Muscle layer of duodenum (tissue), 2 donors: ENCODE measurements around the gene SYNGAP1.
"Not testable (repeated sequence)": the region's sequence is repeated elsewhere in the genome, so short reads cannot be mapped to it uniquely, and the experiment has no call there.

ENCODE experiments used
- H3K27ac ChIP-seq: one replicate; pipeline ENCODE4 v1.7.0; 2013; ENCODE audit warnings: mild to moderate bottlenecking, low read length
- H3K27me3 ChIP-seq: one replicate; pipeline ENCODE4 v1.7.0; 2013; ENCODE audit warnings: low read depth, mild to moderate bottlenecking, control low read depth, low read length
- H3K36me3 ChIP-seq, 2 donors: one replicate each; pipeline ENCODE4 v1.7.0; 2013; ENCODE audit warnings: low read length in 2 of 2, control low read depth in 1 of 2, mild to moderate bottlenecking in 1 of 2; ENCODE audit not compliant: insufficient read depth in 2 of 2, control insufficient read depth in 1 of 2
- H3K4me1 ChIP-seq, 2 donors: one replicate each; pipeline ENCODE4 v1.7.0; 2013; ENCODE audit warnings: low read length in 2 of 2, mild to moderate bottlenecking in 2 of 2, control low read depth in 1 of 2, moderate library complexity in 1 of 2; ENCODE audit not compliant: insufficient read depth in 2 of 2, control insufficient read depth in 1 of 2
- H3K4me3 ChIP-seq, 2 donors: one replicate each; pipeline ENCODE4 v1.7.0; 2013; ENCODE audit warnings: low read length in 2 of 2, low read depth in 1 of 2, mild to moderate bottlenecking in 1 of 2
- H3K9me3 ChIP-seq, 2 donors: one replicate each; pipeline ENCODE4 v1.7.0; 2013; ENCODE audit warnings: low read length in 2 of 2, control low read depth in 1 of 2, mild to moderate bottlenecking in 1 of 2; ENCODE audit not compliant: control insufficient read depth in 1 of 2
- donor health status: healthy.

Gene SYNGAP1

DNA sequence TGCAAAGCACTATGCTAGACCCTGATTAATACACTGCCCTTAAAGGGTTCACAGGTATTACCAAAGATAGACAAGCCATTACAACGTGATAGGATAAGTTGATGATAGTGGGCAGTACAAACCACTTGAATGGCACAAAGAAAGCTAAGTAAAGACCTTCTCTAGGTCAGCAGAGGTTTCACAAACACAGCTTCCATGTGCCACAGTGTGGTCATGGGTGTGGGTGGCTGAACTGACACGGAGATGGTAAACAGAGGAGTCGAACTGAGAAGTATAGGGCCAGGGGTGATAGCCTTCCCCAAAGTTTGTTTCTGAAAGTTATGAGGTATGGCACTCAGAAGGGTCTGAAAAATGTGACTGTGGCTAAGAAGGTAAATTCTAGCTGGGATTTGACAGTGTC, 38.8 kb downstream of the SYNGAP1 start:
- Histone ChIP-seq H3K9me3 (no peaks in the 10 kb centered on the region), H3K27ac (no peak overlapping the region), H3K4me3 (no peak overlapping the region), H3K36me3 (peaks cover 5 to 14% of the 10 kb centered on the region in 2 donors), H3K4me1 (peaks cover 8 to 10% of the 10 kb centered on the region in 2 donors), H3K27me3 (no peaks in the 10 kb centered on the region)

DNA sequence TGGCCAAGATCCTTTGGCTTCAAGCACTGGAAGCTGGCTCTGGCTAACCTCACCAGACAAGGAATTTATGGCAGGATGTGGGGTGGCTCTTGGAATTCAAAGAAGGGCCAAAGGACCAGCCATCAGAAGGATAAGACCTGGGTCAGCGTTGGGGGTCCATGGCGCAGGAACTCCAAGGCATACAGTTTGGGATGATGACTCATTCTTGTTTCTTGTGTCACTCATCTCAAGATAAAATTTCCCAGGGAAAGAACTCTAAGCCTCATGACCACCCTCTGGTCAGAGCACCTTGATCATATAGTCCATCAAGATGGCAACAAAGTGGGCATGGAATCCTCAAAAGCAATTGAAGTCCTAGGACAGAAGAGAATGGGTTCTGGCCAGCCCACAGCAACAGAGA, 39.4 kb downstream of the SYNGAP1 start:
- Histone ChIP-seq H3K4me1 (peaks cover 8 to 10% of the 10 kb centered on the region in 2 donors), H3K27ac (no peak overlapping the region), H3K27me3 (no peaks in the 10 kb centered on the region), H3K4me3 (no peak overlapping the region), H3K36me3 (peaks cover 5 to 14% of the 10 kb centered on the region in 2 donors), H3K9me3 (no peaks in the 10 kb centered on the region)

DNA sequence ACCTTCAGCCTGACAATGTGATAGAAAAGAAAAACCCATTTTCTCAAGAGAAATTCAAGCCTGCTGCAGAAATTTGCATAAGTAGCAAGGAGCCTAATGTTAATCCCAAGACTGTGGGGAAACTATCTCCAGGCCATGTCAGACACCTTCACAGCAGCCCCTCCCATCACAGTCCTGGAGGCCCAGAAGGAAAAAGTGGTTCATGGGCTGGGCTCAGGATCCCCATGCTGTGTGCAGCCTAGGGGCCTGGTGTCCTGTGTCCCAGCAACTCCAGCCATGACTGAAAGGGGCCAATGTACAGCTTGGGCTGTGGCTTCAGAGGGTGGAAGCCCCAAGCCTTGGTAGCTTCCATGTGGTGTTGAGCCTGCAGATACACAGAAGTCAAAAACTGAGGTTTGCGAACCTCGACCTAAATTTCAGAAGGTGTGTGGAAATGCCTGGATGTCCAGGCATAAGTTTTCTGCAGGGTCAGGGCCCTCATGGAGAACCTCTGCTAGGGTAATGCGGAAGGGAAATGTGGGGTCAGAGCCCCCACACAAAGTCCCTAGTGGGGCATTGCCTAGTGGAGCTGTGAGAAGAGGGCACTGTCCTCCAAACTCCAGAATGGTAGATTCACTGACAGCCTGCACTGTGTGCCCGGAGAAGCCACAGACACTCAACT, 46.3 kb downstream of the SYNGAP1 start:
- Histone ChIP-seq H3K4me3 (no peak overlapping the region), H3K9me3 (no peaks in the 10 kb centered on the region), H3K27me3 (no peaks in the 10 kb centered on the region), H3K27ac (no peak overlapping the region), H3K36me3 (no peaks in the 10 kb centered on the region), H3K4me1 (no peaks in the 10 kb centered on the region)

DNA sequence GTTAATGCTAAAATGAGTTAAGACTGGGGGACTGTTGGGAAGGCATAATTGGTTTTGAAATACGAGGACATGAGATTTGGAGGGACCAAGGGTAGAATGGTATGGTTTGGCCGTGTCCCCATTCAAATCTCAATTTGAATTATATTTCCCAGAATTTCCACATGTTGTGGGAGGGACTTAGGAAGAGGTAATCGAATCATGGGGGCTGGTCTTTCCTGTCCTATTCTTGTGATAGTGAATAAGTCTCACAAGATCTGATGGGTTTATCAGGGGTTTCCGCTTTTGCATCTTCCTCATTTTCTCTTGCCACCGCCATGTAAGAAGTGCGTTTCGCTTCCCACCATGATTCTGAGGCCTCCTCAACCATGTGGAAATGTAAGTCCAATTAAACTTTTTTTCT, 47.2 kb downstream of the SYNGAP1 start:
- Histone ChIP-seq H3K9me3 (no peaks in the 10 kb centered on the region), H3K27ac (no peak overlapping the region), H3K27me3 (no peaks in the 10 kb centered on the region), H3K4me1 (no peaks in the 10 kb centered on the region), H3K36me3 (no peaks in the 10 kb centered on the region), H3K4me3 (no peak overlapping the region)

DNA sequence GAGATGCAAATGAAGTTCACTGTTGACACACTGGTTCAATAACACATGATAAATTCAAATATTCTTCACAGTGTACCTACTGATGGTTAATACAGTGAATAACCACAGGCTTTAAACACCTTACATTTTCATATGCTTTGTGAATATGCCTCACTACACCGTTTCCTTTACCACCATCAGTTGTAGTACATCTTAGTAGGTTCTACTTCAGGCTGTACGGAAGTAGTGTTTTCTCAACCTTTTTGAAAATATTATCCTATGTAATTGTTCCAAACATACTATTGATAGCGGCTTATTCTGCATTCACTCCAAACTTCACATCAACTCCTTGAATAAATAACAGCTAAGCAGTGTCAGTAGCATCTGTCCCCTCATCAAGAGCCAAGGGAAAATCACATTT, 49.8 kb downstream of the SYNGAP1 start:
- Histone ChIP-seq H3K36me3 (no peaks in the 10 kb centered on the region), H3K27me3 (no peaks in the 10 kb centered on the region), H3K27ac (no peak overlapping the region), H3K4me3 (no peak overlapping the region), H3K9me3 (no peaks in the 10 kb centered on the region), H3K4me1 (no peaks in the 10 kb centered on the region)

DNA sequence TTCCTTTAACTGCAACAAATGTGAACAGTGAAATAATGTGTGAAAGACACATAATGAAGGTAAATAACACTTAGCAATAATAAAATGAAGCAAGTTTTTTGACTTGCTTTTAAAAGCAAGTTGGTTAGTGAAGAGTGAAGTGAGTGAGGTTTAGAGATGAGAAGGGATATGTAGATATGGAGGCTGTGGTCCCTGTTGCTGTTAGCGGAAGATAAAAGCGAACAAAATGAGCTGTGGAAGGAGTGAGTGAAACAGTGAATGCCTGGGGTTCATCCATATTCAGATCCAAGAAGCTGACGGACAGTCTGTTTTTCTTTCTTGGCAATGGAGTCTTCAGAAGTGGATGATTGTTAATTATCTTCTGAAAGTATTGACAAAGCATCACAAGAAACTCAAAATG, 58.0 kb downstream of the SYNGAP1 start:
- no peaks in the 10 kb centered on the region for H3K27me3 ChIP-seq
- no peaks in the 10 kb centered on the region for H3K36me3 ChIP-seq
- H3K4me3 ChIP-seq, result no peak overlapping the region
- H3K4me1 ChIP-seq, result no peaks in the 10 kb centered on the region
- no peaks in the 10 kb centered on the region for H3K9me3 ChIP-seq
- H3K27ac ChIP-seq, result no peak overlapping the region

DNA sequence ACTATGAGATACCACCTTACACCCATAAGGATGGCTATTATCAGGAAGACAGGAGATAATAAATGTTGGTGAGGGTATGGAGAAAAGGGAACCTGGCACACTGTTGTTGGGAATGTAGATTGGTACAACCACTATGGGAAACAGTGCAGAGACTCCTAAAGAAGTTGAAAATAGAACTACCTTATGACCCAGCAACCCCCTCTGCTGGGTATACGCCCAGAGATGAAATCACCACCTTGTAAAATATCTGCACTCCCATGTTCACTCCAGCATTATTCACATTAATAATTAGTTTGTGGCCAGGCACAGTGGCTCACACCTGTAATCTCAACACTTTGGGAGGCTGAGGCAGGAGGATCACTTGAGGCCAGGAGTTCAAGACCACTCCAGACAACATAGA, 61.3 kb downstream of the SYNGAP1 start:
- Histone ChIP-seq H3K36me3 (no peaks in the 10 kb centered on the region), H3K27ac (no peak overlapping the region), H3K4me3 (no peak overlapping the region), H3K4me1 (no peaks in the 10 kb centered on the region), H3K27me3 (no peaks in the 10 kb centered on the region), H3K9me3 (no peaks in the 10 kb centered on the region)

DNA sequence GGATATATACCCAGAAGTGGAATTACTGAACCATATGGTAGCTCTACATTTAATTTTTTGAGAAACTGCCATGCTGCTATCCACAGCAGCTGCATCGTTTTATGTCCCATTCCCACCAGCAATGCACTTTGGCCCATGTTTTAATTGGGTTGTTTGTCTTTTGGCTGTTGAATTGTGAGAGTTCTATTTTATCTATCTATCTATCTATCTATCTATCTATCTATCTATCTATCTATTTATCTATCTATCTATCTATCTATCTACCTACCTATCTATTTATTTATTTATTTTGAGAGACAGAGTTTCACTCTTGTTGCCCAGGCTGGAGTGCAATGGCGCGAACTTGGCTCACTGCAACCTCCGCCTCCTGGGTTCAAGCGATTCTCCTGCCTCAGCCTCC, 62.8 kb downstream of the SYNGAP1 start:
- H3K4me1 ChIP-seq, H3K27ac ChIP-seq, H3K4me3 ChIP-seq, H3K36me3 ChIP-seq, H3K27me3 ChIP-seq, H3K9me3 ChIP-seq: not testable (repeated sequence)

DNA sequence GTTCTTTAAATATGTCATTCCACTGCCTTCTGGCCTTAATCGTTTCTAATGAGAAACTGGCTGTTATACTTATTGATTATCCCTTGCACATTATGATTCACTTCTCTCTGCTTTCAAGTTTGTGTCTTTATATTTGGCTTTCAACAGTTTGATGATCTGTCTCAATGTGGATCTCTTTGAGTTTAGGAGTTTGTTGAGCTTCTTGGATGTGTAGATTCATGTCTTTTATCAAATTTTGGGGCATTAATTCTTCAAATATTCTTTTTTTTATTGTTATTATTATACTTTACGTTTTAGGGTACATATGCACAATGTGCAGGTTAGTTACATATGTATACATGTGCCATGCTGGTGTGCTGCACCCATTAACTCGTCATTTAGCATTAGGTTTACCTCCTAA, 63.8 kb downstream of the SYNGAP1 start:
- no peaks in the 10 kb centered on the region for H3K36me3 ChIP-seq
- no peak overlapping the region for H3K27ac ChIP-seq
- H3K27me3 ChIP-seq, result no peaks in the 10 kb centered on the region
- no peak overlapping the region for H3K4me3 ChIP-seq
- H3K4me1 ChIP-seq, result no peaks in the 10 kb centered on the region
- no peaks in the 10 kb centered on the region for H3K9me3 ChIP-seq

DNA sequence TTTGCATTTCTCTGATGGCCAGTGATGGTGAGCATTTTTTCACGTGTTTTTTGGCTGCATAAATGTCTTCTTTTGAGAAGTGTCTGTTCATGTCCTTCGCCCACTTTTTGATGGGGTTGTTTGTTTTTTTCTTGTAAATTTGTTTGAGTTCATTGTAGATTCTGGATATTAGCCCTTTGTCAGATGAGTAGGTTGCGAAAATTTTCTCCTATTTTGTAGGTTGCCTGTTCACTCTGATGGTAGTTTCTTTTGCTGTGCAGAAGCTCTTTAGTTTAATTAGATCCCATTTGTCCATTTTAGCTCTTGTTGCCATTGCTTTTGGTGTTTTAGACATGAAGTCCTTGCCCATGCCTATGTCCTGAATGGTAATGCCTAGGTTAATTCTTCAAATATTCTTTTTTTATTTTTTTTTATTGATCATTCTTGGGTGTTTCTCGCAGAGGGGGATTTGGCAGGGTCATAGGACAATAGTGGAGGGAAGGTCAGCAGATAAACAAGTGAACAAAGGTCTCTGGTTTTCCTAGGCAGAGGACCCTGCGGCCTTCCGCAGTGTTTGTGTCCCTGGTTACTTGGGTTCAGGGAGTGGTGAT, 64.9 kb downstream of the SYNGAP1 start:
- not testable (repeated sequence) for H3K4me3 ChIP-seq, H3K36me3 ChIP-seq, H3K27me3 ChIP-seq

DNA sequence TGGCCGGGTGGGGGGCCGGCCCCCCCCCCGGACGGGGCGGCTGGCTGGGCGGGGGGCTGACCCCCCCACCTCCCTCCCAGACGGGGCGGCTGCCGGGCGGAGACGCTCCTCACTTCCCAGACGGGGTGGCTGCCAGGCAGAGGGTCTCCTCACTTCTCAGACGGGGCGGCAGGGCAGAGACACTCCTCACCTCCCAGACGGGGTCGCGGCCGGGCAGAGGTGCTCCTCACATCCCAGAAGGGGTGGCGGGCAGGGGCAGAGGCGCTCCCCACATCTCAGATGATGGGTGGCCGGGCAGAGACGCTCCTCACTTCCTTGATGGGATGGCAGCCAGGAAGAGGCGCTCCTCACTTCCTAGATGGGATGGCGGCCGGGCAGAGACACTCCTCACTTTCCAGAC, 65.8 kb downstream of the SYNGAP1 start:
- not testable (repeated sequence) for H3K4me3 ChIP-seq, H3K4me1 ChIP-seq, H3K36me3 ChIP-seq, H3K9me3 ChIP-seq, H3K27me3 ChIP-seq, H3K27ac ChIP-seq

More for the DNA sequence above, 64.9 kb downstream of the SYNGAP1 start:
- H3K9me3 ChIP-seq, H3K27ac ChIP-seq, H3K4me1 ChIP-seq: not testable (repeated sequence)

DNA sequence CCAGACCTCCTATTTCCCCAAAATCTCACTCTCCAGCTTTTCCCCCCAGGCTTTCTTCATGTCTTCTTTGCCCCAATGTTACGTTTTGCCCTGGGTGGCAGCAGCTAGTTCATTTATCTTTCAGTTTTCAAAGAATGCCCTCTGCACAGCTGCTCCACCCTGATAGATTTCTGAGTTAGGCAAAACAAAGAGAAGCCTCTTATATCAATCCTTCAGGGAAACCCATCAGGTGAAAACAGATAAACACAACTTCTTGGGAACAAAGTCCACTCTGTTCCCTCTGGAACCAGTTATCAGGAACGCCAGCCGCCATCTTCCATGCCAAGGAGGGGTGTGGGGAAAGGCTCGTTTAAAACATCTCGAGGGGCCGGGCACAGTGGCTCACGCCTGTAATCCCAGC, 68.5 kb downstream of the SYNGAP1 start:
- H3K27ac ChIP-seq, result no peak overlapping the region
- no peaks in the 10 kb centered on the region for H3K4me1 ChIP-seq
- H3K4me3 ChIP-seq, result peak overlapping the region in 1 of 2 donors; percentile 11
- no peaks in the 10 kb centered on the region for H3K36me3 ChIP-seq
- H3K9me3 ChIP-seq, result no peaks in the 10 kb centered on the region
- H3K27me3 ChIP-seq, result no peaks in the 10 kb centered on the region
